Endothelial cell (in vitro differentiated cells): Measurements from ENCODE around the gene ITPA. TPM values are rescaled to one million over a fixed set of nuclear protein-coding genes. Genes with fewer than 3 reads are reported as not detected.

Source experiments
- DNase-seq: peaks from one replicate; pipeline ENCODE4 v3.0.0; 2021; ENCODE audit warnings: low spot score
- H3K27ac Mint-ChIP-seq: one replicate; pipeline ENCODE4 v1.8.0; 2021; ENCODE audit warnings: mixed read lengths, inconsistent platforms; ENCODE audit not compliant: unreplicated experiment
- H3K27me3 Mint-ChIP-seq: one replicate; pipeline ENCODE4 v1.8.0; 2021; ENCODE audit warnings: mild to moderate bottlenecking, moderate library complexity, mixed read lengths, inconsistent platforms; ENCODE audit not compliant: unreplicated experiment
- H3K36me3 Mint-ChIP-seq: one replicate; pipeline ENCODE4 v1.8.0; 2021; ENCODE audit warnings: mild to moderate bottlenecking, low read depth, mixed read lengths, inconsistent platforms; ENCODE audit not compliant: unreplicated experiment
- H3K4me1 Mint-ChIP-seq: one replicate; pipeline ENCODE4 v1.8.0; 2021; ENCODE audit warnings: mild to moderate bottlenecking, mixed read lengths, inconsistent platforms; ENCODE audit not compliant: unreplicated experiment
- H3K4me3 Mint-ChIP-seq: one replicate; pipeline ENCODE4 v1.8.0; 2021; ENCODE audit warnings: mild to moderate bottlenecking, mixed read lengths, inconsistent platforms; ENCODE audit not compliant: unreplicated experiment
- H3K9me3 Mint-ChIP-seq: one replicate; pipeline ENCODE4 v1.8.0; 2021; ENCODE audit warnings: mixed read lengths, inconsistent platforms; ENCODE audit not compliant: unreplicated experiment
- CTCF ChIP-seq: fragments of 200-600 bp; sonication (generic); IDR thresholded peaks from one replicate; pipeline ENCODE4 v1.5.0; 2021; ENCODE audit warnings: antibody characterized with exemption; ENCODE audit not compliant: unreplicated experiment
- total RNA-seq: library from RNA; stranded (reverse); fragmentation: NEBNext Ultra II Directional; extraction: Animal tissue kit (Norgen Biotek cat#: 25700); gene quantifications from one replicate; pipeline ENCODE4 v1.2.1, GENCODE V29; 2021; ENCODE audit not compliant: unreplicated experiment

The ITPA gene
- total RNA-seq, 1 donor from 2014 or later = 45.9 TPM

GRCh38 chr20:3229158-3229557 is 19.9 kb downstream of the ITPA start:
- Mint-ChIP-seq H3K4me3 (no peak overlapping the region), H3K4me1 (no peaks in the 10 kb centered on the region), H3K36me3 (peaks cover 8% of the 10 kb centered on the region), H3K9me3 (no peaks in the 10 kb centered on the region), H3K27ac (no peak overlapping the region), H3K27me3 (peaks cover 2% of the 10 kb centered on the region)
- DNase-seq = no peak
- TF ChIP-seq CTCF = no peak

GRCh38 chr20:3229798-3230197 is 20.5 kb downstream of the ITPA start:
- H3K27ac Mint-ChIP-seq = no peak overlapping the region
- no peaks in the 10 kb centered on the region for H3K4me1 Mint-ChIP-seq
- DNase-seq = no peak
- TF ChIP-seq CTCF = no peak
- peaks cover 8% of the 10 kb centered on the region for H3K36me3 Mint-ChIP-seq
- H3K4me3 Mint-ChIP-seq = no peak overlapping the region
- H3K27me3 Mint-ChIP-seq = peaks cover 2% of the 10 kb centered on the region
- no peaks in the 10 kb centered on the region for H3K9me3 Mint-ChIP-seq

GRCh38 chr20:3231116-3231515 is 21.8 kb downstream of the ITPA start:
- TF ChIP-seq CTCF = no peak
- DNase-seq = no peak
- Mint-ChIP-seq H3K36me3 (peaks cover 10% of the 10 kb centered on the region), H3K27ac (no peak overlapping the region), H3K4me1 (no peaks in the 10 kb centered on the region), H3K9me3 (no peaks in the 10 kb centered on the region), H3K27me3 (peaks cover 4% of the 10 kb centered on the region), H3K4me3 (no peak overlapping the region)

GRCh38 chr20:3231889-3232588 is 22.7 kb downstream of the ITPA start:
- DNase-seq = no peak
- Mint-ChIP-seq H3K9me3 (no peaks in the 10 kb centered on the region), H3K4me1 (peaks cover 7% of the 10 kb centered on the region), H3K4me3 (no peak overlapping the region), H3K27me3 (peaks cover 5% of the 10 kb centered on the region), H3K36me3 (peaks cover 9% of the 10 kb centered on the region), H3K27ac (no peak overlapping the region)
- no peak for TF ChIP-seq CTCF

GRCh38 chr20:3233131-3233990 is 24.1 kb downstream of the ITPA start:
- Mint-ChIP-seq H3K9me3 (no peaks in the 10 kb centered on the region), H3K27ac (no peak overlapping the region), H3K4me3 (no peak overlapping the region), H3K4me1 (peaks cover 7% of the 10 kb centered on the region), H3K27me3 (peaks cover 6% of the 10 kb centered on the region), H3K36me3 (peaks cover 10% of the 10 kb centered on the region)
- DNase-seq = no peak
- no peak for TF ChIP-seq CTCF
